Fibroblast of skin of back (primary cell): ENCODE results near the gene LGALSL.
A peak's percentile ranks its signal among the peaks of the same experiment; 100 is the strongest.

Source experiments
- DNase-seq: peaks from one replicate; pipeline ENCODE4 v3.0.0-alpha.2; 2013

The LGALSL gene

DNA sequence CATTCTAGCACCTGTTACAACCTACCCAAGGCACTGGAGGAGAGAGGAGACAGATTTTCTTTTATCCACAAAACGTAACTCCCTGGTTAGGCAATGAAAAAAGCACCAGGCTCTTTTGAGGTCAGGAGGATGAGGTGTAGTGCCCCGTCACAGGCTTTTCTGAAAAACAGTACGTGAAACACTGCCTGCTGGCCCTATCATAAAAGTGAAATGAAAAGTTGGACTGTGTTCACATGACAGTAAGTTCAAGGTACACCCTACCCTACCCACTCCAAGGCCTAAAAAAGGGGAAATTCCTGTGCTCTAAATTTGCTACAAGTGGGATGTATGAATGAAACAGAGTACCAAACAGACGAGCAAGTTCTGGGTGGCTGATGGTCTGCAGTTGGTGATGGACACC is 17.6 kb downstream of the LGALSL start:
- no peak for DNase-seq

DNA sequence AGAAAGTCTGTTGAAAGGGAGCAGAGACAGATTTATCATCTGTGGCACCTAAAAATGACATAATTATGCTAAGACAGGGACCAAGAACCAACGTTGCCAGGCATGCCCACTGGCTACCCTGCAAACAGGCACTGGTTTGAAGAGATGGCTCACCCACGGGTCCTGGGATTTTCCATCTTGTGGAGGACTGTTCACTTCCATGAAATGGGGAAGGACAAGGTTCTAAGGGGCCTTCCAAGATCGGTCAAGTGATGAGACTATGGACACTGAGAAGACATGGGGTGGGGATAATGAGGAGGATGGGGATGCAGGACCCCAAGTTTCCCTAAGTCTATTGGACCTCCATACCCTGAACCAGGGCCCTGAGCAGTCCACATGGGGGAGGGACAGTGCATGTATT is 18.9 kb downstream of the LGALSL start:
- DNase-seq = no peak

DNA sequence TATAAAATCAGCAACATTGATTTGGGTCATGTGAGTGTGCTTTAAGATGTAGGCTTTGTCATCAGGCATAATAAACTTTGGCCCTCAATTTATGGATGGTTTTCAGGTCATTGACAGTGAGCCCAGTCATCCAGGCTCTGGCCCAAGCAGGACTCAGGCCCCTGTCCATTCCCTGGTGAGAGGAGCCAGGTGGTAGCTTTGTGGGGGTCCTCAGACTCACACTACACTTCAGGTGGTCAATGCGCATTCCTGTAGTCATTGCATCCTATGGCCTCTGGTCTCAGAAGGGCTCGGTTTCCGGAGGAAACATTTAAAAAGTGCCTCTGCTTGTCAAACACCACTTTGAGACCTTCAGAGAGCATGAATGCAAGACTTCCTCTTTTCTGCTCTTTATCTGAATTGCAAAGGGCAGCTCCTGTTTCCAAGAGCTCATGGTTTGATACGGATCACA is 20.2 kb downstream of the LGALSL start:
- DNase-seq = no peak

DNA sequence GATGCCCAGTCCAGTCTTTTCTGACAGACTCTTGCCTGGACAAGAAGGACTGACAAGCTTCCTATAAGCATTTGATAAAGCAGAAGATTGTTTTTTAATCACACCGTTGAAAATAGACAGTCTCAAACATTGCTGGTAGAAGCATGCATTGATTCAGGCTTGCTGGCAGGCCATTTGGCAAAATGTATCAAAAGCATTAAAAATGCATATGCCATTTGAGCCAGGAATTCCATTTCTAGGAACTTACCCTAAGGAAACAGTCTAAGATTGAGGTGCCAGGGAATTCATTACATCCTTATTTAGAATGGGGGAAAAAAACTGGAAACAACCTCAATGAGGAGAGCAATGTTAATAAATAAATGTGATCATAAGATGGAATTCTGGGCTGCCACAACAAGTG is 20.7 kb downstream of the LGALSL start:
- DNase-seq = no peak

DNA sequence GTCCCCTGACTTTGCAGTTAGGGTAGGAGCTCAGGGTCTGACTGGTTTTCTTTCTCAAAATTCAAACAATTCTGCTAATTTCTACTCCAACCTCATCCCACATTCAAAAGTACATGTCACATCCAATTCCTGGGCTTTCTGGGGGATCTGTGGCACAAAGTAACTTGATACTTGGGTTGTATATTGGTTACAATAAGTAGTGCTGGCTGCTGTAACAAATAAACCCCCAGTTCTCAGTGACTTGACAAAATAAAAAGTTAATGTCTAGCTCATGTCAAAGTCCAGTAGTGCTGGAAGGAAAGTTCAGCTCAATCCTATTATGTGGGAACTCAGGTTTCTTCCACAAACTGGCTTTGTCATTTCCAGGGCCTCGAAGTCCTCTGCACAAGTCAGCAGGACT is 23.1 kb downstream of the LGALSL start:
- DNase-seq = no peak

DNA sequence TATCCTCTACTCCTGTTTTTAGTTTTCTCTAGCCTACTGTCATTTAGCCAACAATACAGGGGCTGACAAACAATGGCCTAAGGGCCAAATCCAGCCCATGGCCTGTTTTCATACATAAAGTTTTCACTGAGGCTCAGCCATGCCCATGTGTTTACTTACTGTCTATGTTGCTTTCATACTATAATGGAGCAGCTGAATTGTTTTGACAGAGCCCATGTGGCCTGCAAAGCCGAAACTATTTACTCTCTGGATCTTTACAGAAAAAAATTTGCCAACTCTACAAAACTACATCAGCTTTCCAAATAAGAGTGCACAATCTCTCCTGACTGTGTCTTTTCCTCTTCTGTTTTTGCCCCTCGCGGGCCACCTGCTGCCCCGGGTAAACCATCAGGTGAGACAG is 24.0 kb downstream of the LGALSL start:
- DNase-seq = no peak

DNA sequence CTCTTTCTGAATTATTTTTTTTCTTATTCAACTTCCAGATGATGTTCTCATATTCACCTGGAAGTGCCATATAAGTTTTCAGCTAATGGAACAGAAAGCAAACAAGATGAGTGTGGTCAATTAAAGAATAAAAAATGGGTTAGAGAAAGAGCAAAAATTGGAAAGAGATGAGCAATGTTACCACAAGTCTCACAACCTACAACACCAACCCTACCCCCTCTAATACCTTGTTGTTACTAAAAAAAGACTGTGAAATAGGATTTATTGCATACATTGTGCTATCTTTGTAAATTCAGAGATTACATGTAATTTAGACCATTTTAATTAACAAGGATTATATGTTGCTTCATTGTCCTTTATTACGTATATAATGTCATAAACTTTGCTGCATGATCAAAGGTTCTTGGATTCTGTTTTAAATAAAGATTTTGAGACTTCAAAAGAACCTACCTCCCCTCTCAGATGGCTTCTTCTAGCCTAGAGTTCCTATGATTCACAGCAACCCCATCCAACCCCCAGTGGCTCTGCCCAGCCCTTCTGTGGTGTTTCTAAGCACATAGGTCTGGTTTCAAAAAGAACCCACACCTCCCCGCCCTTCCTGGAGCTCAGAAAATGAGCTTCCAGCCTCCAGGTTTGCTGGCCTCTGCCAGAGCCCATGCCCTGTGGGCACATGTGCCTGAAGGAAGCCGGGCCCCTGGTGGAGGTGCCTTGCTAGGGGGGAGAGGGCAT is 24.7 kb downstream of the LGALSL start:
- DNase-seq = no peak

DNA sequence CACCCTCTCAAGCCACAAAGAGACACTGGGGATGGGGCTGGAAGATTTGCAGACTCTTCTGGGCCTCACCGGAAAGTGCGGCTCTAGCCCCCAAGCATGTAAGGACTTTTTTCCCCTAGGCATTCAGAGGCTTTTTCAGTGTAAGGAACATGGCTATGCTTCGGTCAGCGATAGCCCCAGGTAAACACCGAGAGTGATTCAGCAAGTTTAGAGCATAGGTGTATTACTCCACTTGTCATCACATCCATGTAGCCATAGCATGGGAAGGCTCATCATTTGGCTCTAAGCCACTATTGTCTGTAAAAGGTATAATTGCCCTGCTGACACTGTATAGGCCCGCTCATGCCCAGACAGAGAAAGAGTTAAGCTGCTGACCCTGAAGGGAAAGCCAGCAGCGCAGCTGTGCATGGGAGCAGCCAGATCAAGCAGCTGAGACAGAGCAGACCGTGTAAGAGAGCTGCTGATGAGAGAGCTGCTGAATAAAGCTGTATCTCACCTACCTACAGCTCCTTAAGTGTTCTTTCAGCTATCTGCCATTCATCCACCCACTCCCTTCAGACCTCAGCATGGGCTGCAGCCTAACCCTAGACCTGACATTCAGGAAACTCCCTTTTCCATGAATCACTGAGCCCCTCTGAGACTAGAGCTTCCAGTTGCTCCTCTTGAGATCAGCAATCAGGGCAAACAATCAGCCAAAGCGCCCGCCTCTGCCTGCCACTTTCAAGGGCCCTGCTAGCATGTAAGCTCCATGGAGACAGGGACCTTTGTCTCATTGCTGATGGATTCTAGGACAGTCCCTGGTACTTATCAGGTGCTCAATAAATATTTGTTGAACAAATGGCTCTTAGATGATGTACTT is 25.5 kb downstream of the LGALSL start:
- DNase-seq = no peak

DNA sequence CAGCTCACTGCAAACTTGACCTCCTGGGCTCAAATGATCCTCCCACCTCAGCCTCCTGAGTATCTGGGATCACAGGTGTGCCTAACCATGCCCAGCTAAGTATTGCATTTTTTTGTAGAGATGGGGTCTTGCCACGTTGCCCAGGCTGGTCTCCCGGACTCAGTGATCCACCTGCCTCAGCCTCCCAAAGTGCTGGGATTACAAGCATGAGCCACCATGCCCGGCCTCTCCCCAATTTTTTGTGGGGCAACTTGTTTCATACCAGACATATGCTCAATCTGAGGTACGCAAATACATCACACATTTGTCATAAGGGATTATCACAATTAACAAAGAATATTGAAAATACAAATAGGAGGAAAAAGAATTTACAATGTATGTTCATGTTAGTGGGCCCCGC is 27.7 kb downstream of the LGALSL start:
- no peak for DNase-seq

DNA sequence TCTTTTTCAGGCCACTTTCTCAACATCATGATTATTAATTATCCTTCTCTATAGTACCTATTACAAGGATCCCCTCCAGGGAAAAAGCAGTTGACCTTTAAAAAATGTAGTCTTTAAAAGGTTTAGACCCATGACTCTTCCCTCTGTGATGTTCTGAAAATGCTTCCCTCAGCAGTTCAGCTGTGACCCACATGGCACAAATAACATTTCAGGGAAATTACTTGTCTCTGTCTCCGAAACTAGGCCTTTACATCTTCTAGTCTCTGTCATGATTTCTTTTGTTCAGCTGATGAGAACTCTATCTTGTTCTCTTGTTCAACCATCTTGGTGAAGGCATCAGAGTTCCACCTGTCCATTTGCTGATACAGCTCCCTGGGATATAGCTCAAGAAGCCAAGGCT is 28.3 kb downstream of the LGALSL start:
- no peak for DNase-seq

DNA sequence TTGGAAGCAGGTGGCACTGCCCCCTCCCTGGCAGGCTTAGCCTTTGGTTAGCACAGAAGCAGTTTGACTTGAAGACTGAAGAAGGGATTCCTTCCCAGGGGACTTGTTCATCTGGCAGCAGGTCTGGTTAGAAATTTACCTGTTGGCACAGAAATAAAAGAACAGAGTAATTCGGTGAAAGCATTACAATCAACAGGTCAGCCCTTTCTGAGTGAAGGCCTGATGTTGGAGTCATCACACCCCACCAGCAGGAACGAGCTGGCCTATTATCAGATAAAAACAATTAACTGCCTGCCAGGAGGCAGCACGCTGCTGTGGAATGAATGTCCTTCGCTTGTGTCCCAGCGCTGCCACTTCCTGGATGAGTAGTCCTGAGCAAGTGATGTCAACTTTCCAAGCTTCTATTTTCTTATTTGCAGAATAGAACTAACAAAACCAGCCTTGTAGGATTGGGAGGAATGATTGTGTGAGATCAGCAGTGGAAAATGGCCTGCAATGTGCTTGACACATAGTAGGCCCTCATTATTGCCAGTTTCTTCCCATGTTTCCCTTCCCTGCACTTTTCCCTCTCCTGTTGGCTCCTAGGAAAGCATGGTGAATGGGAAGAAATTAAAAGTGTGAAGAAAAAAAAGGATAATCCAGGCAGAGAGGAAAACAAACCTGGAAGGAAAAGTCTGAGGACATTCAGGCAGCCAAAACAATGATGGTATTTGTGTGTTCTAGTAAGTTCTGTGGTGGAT is 29.0 kb downstream of the LGALSL start:
- DNase-seq = peak; percentile 84

DNA sequence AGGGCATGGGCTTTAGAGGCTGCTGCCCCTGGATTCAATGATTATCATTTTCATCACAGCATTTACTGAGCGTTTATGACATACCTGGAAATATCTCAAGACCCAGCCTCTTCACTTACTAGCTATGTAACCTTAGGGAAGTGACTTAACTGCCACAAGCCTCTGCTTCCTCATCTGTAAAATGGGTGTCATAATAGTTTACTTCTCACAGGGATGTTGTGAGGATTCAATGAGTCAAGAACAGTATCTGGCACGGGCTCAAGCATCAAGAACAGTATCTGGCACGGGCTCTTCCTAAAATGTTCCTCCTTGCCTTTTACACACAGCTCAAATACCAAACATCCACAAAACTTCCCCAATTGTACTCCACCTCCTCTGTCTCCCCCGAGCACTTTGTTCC is 31.4 kb downstream of the LGALSL start:
- DNase-seq = no peak

DNA sequence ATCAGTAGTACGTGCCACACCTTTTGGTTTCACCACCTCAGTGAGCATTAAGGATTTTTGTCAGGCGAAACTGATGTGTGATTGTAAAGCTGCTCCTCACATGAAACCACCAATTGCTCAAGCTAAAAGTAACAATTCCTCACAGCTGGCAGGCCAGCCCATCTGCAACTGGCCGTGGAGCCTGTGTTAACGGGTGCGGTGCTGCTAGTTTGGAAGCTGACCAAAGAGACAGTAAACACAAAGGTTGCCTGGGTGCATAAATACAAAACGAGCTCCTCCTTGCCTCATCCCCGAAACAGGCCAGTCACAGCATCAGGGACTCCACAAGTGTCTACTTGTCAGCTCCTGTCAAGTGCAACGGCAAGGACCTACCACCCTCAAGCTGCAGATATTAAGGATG is 32.0 kb downstream of the LGALSL start:
- no peak for DNase-seq

DNA sequence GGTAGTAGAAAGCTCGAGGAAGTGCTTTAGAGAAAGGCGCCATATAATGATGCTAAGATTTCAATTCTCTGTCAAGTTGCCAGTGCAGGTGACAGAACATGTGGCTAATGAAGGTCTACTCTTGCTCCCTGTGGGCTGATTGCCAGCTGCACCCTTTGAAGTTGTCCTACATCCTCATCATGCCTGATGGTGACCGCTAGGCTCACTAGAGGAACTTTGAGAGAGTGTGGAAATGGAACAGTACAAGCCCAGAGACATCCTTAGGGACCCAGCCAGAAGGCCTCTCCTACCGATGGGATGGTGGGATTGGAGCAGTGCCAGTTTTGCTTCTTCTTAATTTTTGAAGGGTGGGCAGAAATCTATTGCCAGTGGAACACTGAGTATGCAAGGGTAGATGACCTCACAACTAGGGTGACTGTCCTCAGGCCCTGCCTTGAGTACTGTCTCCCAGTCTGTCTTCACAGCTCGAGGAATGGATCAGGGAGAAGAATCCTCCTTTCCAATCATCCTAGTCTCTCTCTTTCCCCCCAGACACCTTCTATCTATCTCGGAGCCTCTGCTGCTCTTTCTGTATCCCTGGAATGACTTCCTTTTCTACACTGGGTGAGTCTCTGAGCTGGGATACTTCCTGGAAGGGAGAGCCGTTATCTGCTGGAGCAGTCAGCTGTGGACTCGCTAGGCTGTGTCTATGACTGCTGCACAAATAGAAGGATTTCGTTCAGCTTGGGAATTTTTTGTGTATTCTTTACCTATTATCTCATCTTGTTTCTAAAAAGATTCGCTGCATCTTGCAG is 33.5 kb downstream of the LGALSL start:
- no peak for DNase-seq

DNA sequence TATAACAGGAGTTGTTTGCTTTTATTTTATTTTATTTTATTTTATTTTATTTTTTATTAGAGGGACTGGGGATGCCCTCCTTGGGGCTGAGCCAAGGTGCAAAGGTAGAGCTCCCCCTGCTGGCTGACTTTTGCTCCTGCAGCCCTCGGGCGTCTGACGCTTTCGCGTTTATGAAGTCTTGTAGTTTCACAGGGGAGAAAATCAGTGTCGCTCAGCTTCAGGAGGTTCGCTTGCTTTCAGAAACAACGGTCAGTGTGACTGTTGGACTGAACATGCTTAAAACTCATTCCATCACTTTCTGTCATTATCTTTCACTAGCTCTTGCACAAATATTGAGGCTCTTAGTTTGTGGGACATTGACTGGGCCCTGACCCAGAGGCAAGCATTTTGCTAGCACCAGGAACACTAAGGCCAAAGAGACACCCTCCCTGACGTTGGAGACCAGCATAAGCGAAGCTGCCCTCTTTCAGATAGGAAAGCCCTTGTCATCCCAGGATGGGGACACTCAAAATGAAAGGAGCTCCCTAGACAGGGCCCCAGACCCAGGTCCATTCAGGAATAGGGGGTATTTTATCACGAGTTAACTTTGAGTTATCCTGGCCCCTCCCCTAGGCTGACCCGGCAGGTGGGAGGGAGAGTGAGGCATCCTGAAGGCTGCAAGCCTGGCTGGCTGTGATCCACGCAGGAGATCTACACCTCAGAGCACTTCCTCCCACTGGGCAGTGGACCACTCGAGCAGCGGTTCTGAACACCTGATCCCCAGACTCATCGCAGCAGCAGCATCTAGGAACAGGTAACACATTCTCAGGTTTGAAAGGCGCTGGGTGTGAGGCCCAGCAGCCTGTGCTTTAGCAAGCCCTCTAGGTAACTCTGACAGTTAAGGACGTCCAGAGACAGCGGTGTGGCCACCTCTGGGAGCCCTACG is 34.4 kb downstream of the LGALSL start:
- DNase-seq = peak; percentile 45

DNA sequence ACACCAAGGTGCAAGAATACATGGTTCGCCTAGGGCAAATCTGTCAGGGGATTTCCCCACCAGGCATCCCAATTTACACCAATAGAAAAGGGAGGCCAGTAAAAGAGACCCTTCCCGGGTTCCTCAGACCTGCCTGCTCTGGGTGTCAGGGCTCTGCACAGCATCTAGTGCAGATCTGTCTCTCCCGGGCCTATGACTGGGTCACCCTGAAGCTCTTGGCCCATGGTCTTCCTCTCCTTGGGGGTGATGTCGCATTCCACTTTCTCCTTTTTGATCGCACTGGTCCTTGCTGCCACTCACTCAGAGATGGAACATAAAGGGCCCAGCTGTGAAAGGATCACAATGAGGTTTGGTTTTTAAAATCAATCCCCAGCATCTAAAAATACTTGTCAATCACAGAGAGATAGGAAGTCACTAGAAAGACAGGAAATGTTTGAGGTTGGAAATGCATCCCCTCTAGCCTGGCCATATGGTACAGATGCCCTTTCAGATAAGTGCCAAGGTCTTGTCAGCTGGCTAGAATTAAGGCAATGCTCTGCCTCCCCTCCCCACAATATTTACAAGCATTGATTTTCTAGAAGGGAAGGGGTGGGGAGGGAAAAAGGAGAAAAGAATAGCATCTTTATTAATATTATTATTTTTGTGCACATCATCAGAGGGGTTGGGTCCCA is 35.3 kb downstream of the LGALSL start:
- DNase-seq = no peak

DNA sequence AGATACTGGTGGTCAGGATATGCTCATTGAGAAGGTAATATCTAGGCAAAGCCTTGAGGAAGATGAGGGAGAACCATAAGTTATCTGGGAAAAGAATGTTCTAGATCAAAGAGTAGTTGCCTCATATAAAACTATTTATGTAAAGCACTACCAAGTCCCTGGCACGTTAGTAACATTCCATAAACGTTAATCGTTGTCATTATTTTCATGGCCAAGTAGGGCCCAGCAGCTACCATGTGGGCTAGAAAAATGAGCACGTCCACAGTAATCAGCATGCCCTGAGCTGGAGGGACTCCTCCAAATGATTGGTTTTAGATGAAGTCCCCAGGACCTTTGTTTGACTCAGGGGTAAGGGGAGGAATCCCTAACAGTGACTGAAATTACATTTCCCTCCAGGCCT is 37.5 kb downstream of the LGALSL start:
- peak; percentile 38 for DNase-seq

DNA sequence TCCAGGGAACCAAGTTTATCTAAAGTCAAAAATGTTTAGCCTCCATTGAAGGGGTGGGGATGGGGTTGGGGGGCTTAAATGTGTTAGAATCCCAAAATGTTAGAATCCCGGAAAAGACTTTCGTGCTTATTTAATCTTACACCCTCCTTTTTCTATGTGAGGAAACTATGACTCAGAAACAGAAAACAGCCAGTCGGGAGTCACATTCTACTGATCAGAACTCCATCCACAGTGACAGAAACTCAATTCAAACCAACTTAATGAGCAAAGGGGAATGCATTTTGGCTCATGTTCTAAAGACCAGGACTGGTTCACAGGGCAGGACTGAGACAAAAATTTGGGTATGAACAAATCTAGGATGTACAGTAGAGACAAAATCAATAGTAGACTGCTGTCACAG is 38.3 kb downstream of the LGALSL start:
- no peak for DNase-seq

DNA sequence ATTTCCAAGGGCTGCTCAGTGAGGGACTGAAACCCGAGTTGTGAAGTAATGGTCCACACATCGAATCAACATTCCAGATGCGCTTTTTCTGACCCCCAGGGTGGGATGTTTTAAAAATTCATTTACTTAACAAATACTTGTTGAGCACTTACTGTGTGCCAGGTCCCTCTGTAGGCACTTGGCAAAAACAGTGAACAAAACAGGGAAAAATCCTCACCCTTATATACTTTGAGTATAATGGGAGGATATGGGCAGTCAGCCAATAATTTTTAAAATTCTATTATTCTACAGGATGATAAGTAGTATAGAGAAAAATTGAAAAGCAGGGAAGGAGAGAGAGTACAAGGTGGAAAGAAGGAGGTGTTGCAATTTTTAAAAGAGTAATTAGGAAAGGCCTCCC is 38.9 kb downstream of the LGALSL start:
- DNase-seq = no peak

DNA sequence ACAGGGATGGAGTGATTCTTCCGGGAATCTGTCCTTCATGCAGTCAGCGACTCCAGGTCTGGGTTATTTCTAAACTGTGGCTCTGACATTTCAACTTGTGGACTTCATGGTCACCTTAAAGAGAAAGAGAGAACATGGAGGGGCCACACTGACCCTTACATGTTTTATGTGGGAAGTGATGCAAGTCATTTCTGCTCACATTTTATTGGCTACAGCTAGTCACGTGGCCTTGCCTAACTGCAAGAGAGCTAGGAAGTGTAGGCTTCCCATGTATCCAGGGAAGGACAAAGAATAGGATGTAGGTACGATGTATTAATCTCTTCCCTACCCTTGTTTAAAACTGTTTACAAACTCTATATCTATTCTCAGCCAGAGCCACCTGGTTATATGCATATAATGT is 39.8 kb downstream of the LGALSL start:
- DNase-seq = no peak

DNA sequence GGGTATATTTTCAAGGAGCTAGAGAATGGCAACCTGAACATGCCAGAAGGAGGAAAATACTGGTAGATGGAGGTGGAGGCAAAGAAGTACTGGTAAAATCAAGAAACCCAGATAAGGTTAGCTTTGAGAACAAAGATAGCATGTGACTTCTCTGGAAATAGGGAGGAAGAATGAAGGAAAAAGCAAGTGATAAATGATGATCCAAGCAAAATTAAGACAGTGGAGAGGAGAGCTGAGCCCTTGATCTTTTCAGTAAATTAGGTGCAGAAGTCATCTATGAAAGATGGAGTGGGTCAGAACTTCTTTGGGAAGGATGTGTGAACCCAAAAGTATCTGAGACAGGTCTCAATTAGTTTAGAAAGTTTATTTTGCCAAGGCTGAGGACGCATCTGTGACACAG is 44.5 kb downstream of the LGALSL start:
- no peak for DNase-seq
